ENCODE measurements around the gene TNFSF13B. TPM values are rescaled to one million over a fixed set of nuclear protein-coding genes. Genes with fewer than 3 reads are reported as not detected.

Gene TNFSF13B
- total and polyA plus RNA-seq, 2 donors from 2014 or later, result 1.1 to 5.3 TPM

DNA sequence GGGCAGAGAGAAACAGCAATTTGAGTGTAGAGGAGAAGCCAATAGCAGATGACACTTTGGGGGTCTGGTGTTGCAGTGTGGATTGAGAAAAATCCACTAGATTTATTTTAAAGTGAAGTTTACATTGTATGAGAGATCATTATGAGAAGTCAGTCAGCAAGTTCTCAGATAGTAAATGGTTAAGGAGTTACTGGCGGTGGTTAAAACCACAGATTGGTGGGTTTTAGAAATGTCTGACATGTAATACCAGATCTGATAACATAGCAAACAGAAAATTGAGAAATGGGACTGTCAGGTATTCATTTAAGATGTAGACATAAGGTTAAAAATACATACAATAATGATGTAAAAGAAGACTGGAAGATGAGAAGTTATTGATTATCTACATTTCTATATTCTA lies 44.1 kb upstream of the TNFSF13B start:
- Histone ChIP-seq H3K4me1 (ENCODE audit: control insufficient read depth in 2 of 3, insufficient read depth in 2 of 3, low read depth in 1 of 3, low read length in 3 of 3) (peaks cover 0 to 2% (median 0%) of the 10 kb centered on the region in 3 donors), H3K9me3 (ENCODE audit: control insufficient read depth in 2 of 3, insufficient read depth in 1 of 3, low read length in 3 of 3) (no peaks in the 10 kb centered on the region), H3K27ac (ENCODE audit: low read depth in 2 of 2, low read length in 2 of 2) (no peak overlapping the region), H3K27me3 (ENCODE audit: control insufficient read depth, insufficient read depth, low read length) (no peaks in the 10 kb centered on the region), H3K9ac (ENCODE audit: low read length in 3 of 3) (no peak overlapping the region), H3K4me3 (ENCODE audit: low read length in 3 of 3) (no peak overlapping the region), H3K36me3 (ENCODE audit: control insufficient read depth in 2 of 3, insufficient read depth in 3 of 3, low read length in 3 of 3) (no peaks in the 10 kb centered on the region)
- no peak for FAIRE-seq
- DNase-seq, result no peak
- TF ChIP-seq, protein P1, sequence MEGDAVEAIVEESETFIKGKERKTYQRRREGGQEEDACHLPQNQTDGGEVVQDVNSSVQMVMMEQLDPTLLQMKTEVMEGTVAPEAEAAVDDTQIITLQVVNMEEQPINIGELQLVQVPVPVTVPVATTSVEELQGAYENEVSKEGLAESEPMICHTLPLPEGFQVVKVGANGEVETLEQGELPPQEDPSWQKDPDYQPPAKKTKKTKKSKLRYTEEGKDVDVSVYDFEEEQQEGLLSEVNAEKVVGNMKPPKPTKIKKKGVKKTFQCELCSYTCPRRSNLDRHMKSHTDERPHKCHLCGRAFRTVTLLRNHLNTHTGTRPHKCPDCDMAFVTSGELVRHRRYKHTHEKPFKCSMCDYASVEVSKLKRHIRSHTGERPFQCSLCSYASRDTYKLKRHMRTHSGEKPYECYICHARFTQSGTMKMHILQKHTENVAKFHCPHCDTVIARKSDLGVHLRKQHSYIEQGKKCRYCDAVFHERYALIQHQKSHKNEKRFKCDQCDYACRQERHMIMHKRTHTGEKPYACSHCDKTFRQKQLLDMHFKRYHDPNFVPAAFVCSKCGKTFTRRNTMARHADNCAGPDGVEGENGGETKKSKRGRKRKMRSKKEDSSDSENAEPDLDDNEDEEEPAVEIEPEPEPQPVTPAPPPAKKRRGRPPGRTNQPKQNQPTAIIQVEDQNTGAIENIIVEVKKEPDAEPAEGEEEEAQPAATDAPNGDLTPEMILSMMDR (IDR thresholded peaks at IDR 0.05; ENCODE audit: borderline replicate concordance, extremely low read depth, insufficient read depth), result no peak
- intact Hi-C loops (cut with DNase I), result no loop called here

DNA sequence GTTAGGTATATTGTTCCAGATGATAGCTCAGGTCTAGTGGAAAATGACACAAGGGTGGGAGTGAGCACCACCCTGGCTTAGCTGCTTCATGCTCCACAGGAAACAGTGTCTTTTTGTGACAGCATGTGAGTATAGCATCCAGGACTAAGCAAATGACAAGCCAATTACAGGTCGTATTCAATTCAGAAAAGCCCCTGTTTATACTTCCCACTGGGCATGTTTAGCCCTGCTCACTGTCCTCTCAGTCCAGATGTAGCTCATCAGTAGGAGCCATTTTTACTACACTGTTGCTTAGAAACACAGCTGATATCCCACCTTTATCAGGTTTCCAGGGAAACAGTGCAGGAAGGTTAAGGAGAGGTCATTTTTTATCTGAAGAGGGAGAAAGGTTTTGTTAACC lies 43.3 kb upstream of the TNFSF13B start:
- Histone ChIP-seq H3K9ac (ENCODE audit: low read length in 3 of 3) (no peak overlapping the region), H3K4me1 (ENCODE audit: control insufficient read depth in 2 of 3, insufficient read depth in 2 of 3, low read depth in 1 of 3, low read length in 3 of 3) (peaks cover 0 to under 1% (median 0%) of the 10 kb centered on the region in 3 donors), H3K36me3 (ENCODE audit: control insufficient read depth in 2 of 3, insufficient read depth in 3 of 3, low read length in 3 of 3) (no peaks in the 10 kb centered on the region), H3K27ac (ENCODE audit: low read depth in 2 of 2, low read length in 2 of 2) (no peak overlapping the region), H3K4me3 (ENCODE audit: low read length in 3 of 3) (no peak overlapping the region), H3K27me3 (ENCODE audit: control insufficient read depth, insufficient read depth, low read length) (no peaks in the 10 kb centered on the region), H3K9me3 (ENCODE audit: control insufficient read depth in 2 of 3, insufficient read depth in 1 of 3, low read length in 3 of 3) (no peaks in the 10 kb centered on the region)
- no peak for FAIRE-seq
- DNase-seq, result peak in 1 of 5 donors; percentile 27
- intact Hi-C loops (cut with DNase I), result no loop called here
- TF ChIP-seq, protein P1 (IDR thresholded peaks at IDR 0.05; ENCODE audit: borderline replicate concordance, extremely low read depth, insufficient read depth), result no peak

DNA sequence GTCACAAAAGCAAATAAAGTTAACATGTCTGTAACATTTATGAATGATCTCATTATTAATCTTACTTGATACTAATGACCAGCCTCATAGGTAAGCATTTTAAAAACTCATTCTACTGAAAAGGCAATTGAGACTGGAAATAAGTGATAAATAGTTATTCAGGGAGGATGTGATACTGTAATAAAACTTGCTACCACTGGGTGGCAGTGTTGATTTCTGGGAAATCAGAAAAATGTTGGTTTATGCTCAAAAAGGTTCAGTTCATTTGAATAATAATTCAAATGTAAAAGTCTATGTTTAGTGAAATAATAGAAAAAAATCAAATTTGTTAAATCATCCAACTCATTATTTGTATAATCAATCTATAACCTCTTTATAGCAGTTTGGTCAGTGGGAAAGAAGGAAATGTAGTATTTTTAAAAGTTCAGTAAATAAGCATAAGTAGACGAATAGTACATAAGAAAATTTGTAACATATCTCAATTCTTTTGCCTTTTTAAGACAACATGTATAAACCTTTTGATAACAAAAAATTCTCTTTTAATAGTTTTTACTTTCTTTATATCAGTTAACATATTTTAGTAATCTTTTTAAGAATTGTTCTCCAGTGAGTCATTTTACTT lies 41.8 kb upstream of the TNFSF13B start:
- no peaks in the 10 kb centered on the region for H3K27me3 ChIP-seq (ENCODE audit: control insufficient read depth, insufficient read depth, low read length)
- intact Hi-C loops (cut with DNase I), result no loop called here
- no peaks in the 10 kb centered on the region for H3K4me1 ChIP-seq (ENCODE audit: control insufficient read depth in 2 of 3, insufficient read depth in 2 of 3, low read depth in 1 of 3, low read length in 3 of 3)
- TF ChIP-seq, protein P1 (IDR thresholded peaks at IDR 0.05; ENCODE audit: borderline replicate concordance, extremely low read depth, insufficient read depth), result peak; percentile 60
- FAIRE-seq (peak; percentile 97), DNase-seq (peak in 2 of 5 donors; percentile 39 to 43)
- H3K9ac ChIP-seq (ENCODE audit: low read length in 3 of 3), result no peak overlapping the region
- H3K4me3 ChIP-seq (ENCODE audit: low read length in 3 of 3), result no peak overlapping the region
- H3K36me3 ChIP-seq (ENCODE audit: control insufficient read depth in 2 of 3, insufficient read depth in 3 of 3, low read length in 3 of 3), result no peaks in the 10 kb centered on the region
- H3K9me3 ChIP-seq (ENCODE audit: control insufficient read depth in 2 of 3, insufficient read depth in 1 of 3, low read length in 3 of 3), result no peaks in the 10 kb centered on the region
- H3K27ac ChIP-seq (ENCODE audit: low read depth in 2 of 2, low read length in 2 of 2), result no peak overlapping the region
